Left ventricle myocardium inferior (tissue), 1 donor: ENCODE data around the gene SUN5. TPM values are rescaled to one million over a fixed set of nuclear protein-coding genes. Genes with fewer than 3 reads are reported as not detected.
"Not testable (repeated sequence)": the region's sequence is repeated elsewhere in the genome, so short reads cannot be mapped to it uniquely, and the experiment has no call there.

ENCODE experiments used
- DNase-seq: peaks from one replicate; pipeline ENCODE4 v3.0.0-alpha.2; 2020
- H3K27ac ChIP-seq: fragments of 200-600 bp; replicated peaks from 2 replicates; pipeline ENCODE4 v1.8.0; 2021
- H3K27me3 ChIP-seq: fragments of 200-600 bp; 2 replicates; pipeline ENCODE4 v1.8.0; 2021; ENCODE audit warnings: low read depth
- H3K36me3 ChIP-seq: fragments of 200-600 bp; 2 replicates; pipeline ENCODE4 v1.8.0; 2021
- H3K4me1 ChIP-seq: fragments of 200-600 bp; 2 replicates; pipeline ENCODE4 v1.8.0; 2021
- H3K4me3 ChIP-seq: fragments of 200-600 bp; 2 replicates; pipeline ENCODE4 v1.8.0; 2021; ENCODE audit warnings: mild to moderate bottlenecking, moderate library complexity
- H3K9me3 ChIP-seq: fragments of 200-600 bp; replicated peaks from 2 replicates; pipeline ENCODE4 v1.8.0; 2021
- intact Hi-C: fragments of 100-400 bp; cut with micrococcal nuclease; formaldehyde crosslinking; loops from one replicate; pipeline ENCODE4 v1.11.0; 2022
- total RNA-seq: library from RNA; stranded (reverse); fragmentation: NEBNext Ultra II Directional; extraction: Animal tissue kit (Norgen Biotek cat#: 25700); gene quantifications from one replicate; pipeline ENCODE4 v1.2.1, GENCODE V29; 2021
- TF ChIP-seq, protein P1 (sequence below): fragments of 200-600 bp; IDR thresholded peaks from 2 replicates; pipeline ENCODE4 v1.8.0; 2021; ENCODE audit warnings: antibody characterized with exemption, mild to moderate bottlenecking, borderline replicate concordance
- donor health status: DM: no; HTN: yes; CAD: no; lungs with severe emphysema.

Gene SUN5
- total RNA-seq, 1 donor from 2014 or later, result not detected

DNA sequence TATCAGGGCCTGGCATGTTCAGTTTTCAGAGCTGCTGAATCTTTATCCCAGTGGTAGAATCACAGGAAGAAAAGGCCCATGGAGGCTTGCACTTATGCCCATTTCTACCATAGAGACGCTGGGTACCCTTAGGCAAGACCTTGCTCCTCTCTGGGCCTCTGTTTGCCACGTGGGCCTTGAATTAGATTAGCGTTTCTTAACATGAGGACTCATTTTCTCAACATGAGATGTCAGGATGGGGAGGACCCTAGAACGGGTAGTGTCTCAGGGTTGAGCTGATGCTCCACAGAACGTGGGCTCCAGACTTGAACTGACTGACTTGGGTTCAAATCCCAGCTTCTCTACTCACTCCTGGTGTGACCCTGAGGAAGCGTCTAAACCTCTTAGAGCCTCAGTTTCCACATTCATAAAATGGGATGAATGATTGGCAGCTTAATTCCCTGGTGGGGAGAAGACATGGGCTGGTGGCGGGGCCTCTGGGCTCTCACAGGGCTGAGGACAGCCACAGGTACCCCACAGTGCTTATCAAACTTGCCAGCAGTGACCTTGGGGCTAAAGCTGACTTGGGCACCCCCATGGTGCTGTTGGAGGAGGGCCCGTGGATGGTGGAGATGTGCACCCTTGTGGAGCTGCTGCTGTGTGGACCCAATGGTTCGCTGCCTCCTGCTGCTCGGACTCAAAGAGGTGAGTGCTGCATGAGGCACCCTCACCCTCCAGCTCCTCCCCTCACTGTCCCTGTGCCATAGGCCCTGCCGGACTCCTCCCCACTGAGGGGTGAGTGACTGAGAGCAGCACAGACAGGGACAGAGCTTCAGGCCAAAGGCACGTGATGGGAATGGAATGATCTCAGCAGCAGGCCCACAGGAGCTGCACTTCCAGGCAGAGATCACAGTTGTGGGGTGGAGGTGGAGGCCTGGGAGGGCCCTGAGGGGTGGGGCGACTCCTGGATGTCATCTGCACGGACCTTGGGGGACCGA lies 28.2 kb downstream of the SUN5 start:
- Histone ChIP-seq H3K36me3 (no peaks in the 10 kb centered on the region), H3K27ac (peak overlapping the region; percentile 61), H3K4me3 (no peak overlapping the region), H3K9me3 (no peaks in the 10 kb centered on the region), H3K4me1 (peaks cover 18% of the 10 kb centered on the region), H3K27me3 (no peaks in the 10 kb centered on the region)
- peak; percentile 65 for DNase-seq
- intact Hi-C loops, result no loop called here
- TF ChIP-seq, protein P1, sequence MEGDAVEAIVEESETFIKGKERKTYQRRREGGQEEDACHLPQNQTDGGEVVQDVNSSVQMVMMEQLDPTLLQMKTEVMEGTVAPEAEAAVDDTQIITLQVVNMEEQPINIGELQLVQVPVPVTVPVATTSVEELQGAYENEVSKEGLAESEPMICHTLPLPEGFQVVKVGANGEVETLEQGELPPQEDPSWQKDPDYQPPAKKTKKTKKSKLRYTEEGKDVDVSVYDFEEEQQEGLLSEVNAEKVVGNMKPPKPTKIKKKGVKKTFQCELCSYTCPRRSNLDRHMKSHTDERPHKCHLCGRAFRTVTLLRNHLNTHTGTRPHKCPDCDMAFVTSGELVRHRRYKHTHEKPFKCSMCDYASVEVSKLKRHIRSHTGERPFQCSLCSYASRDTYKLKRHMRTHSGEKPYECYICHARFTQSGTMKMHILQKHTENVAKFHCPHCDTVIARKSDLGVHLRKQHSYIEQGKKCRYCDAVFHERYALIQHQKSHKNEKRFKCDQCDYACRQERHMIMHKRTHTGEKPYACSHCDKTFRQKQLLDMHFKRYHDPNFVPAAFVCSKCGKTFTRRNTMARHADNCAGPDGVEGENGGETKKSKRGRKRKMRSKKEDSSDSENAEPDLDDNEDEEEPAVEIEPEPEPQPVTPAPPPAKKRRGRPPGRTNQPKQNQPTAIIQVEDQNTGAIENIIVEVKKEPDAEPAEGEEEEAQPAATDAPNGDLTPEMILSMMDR, result no peak

DNA sequence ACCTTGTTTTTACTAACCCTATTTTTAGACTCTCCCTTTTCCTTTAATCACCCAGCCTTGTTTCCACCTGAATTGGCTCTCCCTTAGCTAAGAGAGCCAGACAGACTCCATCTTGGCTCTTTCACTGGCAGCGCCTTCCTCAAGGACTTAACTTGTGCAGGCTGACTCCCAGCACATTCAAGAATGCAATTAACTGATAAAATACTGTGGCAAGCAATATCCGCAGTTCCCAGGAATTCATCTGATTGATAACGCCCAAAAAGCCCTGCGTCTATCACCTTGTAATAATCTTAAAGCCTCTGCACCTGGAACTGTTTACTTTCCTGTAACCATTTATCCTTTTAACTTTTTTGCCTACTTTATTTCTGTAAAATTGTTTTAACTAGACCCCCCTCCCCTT lies 29.1 kb downstream of the SUN5 start:
- H3K9me3 ChIP-seq, DNase-seq, H3K27me3 ChIP-seq, H3K4me3 ChIP-seq, intact Hi-C loops, H3K27ac ChIP-seq, H3K36me3 ChIP-seq: not testable (repeated sequence)
- H3K4me1 ChIP-seq, result peaks cover 25% of the 10 kb centered on the region

DNA sequence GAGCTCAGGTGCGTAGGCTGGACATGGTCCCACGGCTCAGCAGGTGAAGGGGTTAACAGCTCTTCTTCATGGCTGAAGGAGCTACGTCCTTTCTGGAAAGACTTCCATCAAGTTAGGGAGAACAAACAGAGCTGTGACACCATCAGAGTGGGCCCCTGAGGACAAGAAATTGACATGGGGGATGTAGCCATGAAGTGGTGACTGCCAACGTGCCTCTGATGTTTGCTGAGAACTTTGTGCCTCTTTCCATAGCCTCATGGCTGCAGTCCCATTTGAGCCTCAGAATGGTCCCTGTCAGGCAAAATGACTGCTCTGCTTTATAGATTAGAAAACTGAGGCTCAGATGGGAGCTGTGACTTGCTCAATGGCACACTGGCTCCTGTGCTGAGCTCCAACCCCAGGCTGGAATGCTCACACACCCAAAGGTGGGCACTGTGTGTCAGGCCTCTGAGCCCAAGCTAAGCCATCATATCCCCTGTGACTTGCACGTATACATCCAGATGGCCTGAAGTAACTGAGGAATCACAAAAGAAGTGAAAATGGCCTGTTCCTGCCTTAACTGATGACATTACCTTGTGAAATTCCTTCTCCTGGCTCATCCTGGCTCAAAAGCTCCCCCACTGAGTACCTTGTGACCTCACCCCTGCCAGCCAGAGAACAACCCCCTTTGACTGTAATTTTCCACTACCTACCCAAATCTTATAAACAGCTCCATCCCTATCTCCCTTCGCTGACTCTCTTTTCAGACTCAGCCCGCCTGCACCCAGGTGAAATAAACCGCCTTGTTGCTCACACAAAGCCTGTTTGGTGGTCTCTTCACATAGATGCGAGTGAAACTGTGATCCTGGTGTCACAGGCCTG lies 29.8 kb downstream of the SUN5 start:
- H3K27ac ChIP-seq, intact Hi-C loops, H3K36me3 ChIP-seq, H3K4me3 ChIP-seq, H3K27me3 ChIP-seq, H3K9me3 ChIP-seq, DNase-seq: not testable (repeated sequence)
- peaks cover 25% of the 10 kb centered on the region for H3K4me1 ChIP-seq

DNA sequence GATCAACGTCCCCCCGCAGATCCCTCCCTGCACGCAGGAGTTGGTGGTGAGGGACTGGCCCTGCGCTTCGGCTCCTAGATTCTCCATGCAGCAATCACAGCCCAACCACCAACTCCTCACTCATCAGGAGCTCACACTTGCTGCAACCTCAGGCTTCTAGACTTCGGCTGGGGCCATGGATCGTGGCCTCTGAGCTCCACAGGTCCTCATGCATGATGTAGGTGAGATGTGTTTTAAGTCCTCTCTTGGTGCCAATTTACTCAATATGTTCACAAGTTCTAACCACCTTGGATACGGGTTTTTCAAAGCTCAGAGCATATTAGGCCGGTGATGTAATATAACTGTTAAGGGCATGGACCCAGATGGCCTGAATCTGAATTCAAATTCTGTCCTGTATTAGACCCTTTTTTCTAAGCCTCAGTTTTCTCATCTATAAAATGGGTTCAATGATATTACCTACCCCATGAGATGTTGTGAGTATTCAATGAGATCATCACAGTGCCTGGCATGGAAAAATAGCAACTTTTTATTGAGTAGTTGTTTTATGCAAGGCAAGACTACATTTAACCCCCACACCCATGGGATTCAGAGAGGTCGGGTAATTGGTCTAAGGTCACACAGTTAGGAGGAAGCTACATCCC lies 31.0 kb downstream of the SUN5 start:
- Histone ChIP-seq H3K27ac (peak overlapping the region; percentile 81), H3K27me3 (no peaks in the 10 kb centered on the region), H3K4me3 (no peak overlapping the region), H3K4me1 (peaks cover 25% of the 10 kb centered on the region), H3K9me3 (no peaks in the 10 kb centered on the region), H3K36me3 (no peaks in the 10 kb centered on the region)
- TF ChIP-seq, protein P1, result no peak
- intact Hi-C loops, result no loop called here
- no peak for DNase-seq

DNA sequence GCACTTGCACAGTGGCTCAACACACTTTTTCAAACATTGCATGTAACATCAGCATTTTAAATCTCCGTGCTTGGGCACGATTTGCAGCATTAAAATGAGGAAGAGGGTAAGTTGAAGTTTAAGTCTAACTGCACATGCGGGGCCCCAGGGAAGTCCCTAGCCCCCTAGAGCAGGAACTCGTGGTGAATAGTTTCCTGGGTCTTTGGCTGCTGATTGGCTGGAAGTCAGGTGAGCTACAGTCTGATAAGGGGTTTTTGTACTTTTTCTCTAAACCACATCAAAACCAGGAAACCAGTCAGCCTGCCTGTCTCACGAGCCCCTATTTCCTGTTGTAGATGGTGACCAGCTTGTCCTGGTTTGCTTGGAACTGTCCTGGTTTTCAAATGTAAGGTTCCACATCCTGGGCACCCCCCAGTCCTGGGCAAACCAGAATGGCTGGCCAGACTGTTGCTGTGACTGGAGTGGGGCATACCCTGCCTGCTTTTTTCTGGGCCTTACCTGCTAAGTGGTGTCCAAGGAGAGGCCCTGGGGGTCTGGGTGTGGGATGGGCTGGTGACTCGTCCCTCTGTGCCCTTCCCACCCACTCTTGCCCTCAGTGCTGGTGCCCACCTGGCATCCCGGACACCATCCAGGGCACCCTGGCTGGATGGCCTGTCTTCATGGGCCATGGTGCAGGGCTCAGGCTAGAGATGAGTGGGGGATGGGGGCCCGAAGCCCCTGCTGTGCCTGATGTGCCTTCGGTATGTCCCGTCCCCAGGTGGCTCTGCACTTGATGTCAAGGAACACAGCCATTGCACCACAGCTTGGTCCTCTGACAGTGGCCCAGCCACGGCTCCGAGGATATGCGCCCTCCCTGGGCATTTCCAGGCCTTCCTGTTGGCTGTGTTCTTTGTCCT lies 31.8 kb downstream of the SUN5 start:
- H3K36me3 ChIP-seq, result no peaks in the 10 kb centered on the region
- no peak overlapping the region for H3K4me3 ChIP-seq
- intact Hi-C loops, result no loop called here
- peak overlapping the region; percentile 81 for H3K27ac ChIP-seq
- TF ChIP-seq, protein P1, result no peak
- DNase-seq, result no peak
- no peaks in the 10 kb centered on the region for H3K9me3 ChIP-seq
- peaks cover 25% of the 10 kb centered on the region for H3K4me1 ChIP-seq
- no peaks in the 10 kb centered on the region for H3K27me3 ChIP-seq
